PC-3 (cell line): ENCODE results near the gene GAS2L1. TPM values are rescaled to one million over a fixed set of nuclear protein-coding genes. Genes with fewer than 3 reads are reported as not detected.

Source experiments
- ATAC-seq: fragments of 200-7000 bp; cut with Tn5 transposase; 2 replicates; pipeline ENCODE4 v1.9.1; 2020; ENCODE audit warnings: mild to moderate bottlenecking, moderate library complexity
- BruUV-seq: library from RNA; stranded (reverse); fragments of 400-500 nt; replicated peaks from 2 replicates; lab custom pipeline; 2021; lab: Mats Ljungman, UMichigan
- CTCF ChIA-PET: fragments of 300-600 bp; sonication (Branson Sonifier 250); formaldehyde crosslinking; loops from one replicate; lab custom pipeline; 2022; ENCODE audit warnings: antibody characterized with exemption; lab: Charles Lee
- POLR2A ChIA-PET: fragments of 300-600 bp; sonication (Branson Sonifier 250); formaldehyde crosslinking; loops from one replicate; lab custom pipeline; 2022; ENCODE audit warnings: antibody characterized with exemption; ENCODE audit not compliant: unreplicated experiment; lab: Charles Lee
- DNase-seq: peaks from one replicate; pipeline ENCODE4 v3.0.0-alpha.2; 2015
- H2AFZ ChIP-seq: fragments of 300-600 bp; sonication (generic); 2 replicates; pipeline ENCODE4 v1.6.0; 2016; ENCODE audit warnings: antibody characterized with exemption, low read length
- H3F3A ChIP-seq: fragments of 300-600 bp; sonication (generic); one replicate; pipeline ENCODE4 v1.6.0; 2017; ENCODE audit warnings: antibody characterized with exemption, low read length, control low read depth, mild to moderate bottlenecking; ENCODE audit not compliant: unreplicated experiment
- H3K27ac ChIP-seq: fragments of 300-600 bp; sonication (generic); 2 replicates; pipeline ENCODE4 v1.5.1; 2016; ENCODE audit warnings: mild to moderate bottlenecking, low read length
- H3K27me3 ChIP-seq: fragments of 300-600 bp; sonication (generic); 2 replicates; pipeline ENCODE4 v1.6.1; 2016; ENCODE audit warnings: low read length, mixed read lengths
- H3K36me3 ChIP-seq: fragments of 300-600 bp; sonication (generic); 2 replicates; pipeline ENCODE4 v1.6.1; 2016; ENCODE audit warnings: low read depth, mixed run types, low read length, mixed read lengths
- H3K4me1 ChIP-seq: fragments of 300-600 bp; sonication (generic); 2 replicates; pipeline ENCODE4 v1.5.1; 2016; ENCODE audit warnings: low read length; ENCODE audit not compliant: insufficient read depth
- H3K4me2 ChIP-seq: fragments of 300-600 bp; sonication (generic); 2 replicates; pipeline ENCODE4 v1.6.0; 2016; ENCODE audit warnings: low read length
- H3K4me3 ChIP-seq: fragments of 300-600 bp; sonication (generic); 2 replicates; pipeline ENCODE4 v1.5.1; 2016; ENCODE audit warnings: mild to moderate bottlenecking, low read length, mixed read lengths
- H3K79me2 ChIP-seq: fragments of 300-600 bp; sonication (generic); 2 replicates; pipeline ENCODE4 v1.6.1; 2017; ENCODE audit warnings: low read length, mixed read lengths
- H3K9ac ChIP-seq: fragments of 300-600 bp; sonication (generic); 2 replicates; pipeline ENCODE4 v1.6.0; 2016; ENCODE audit warnings: mild to moderate bottlenecking, low read length
- H3K9me2 ChIP-seq: fragments of 300-600 bp; sonication (generic); replicated peaks from 2 replicates; pipeline ENCODE4 v1.6.1; 2016; ENCODE audit warnings: mixed run types, low read length, mixed read lengths
- H3K9me3 ChIP-seq: fragments of 300-600 bp; sonication (generic); 2 replicates; pipeline ENCODE4 v1.6.1; 2016; ENCODE audit warnings: low read length, mixed read lengths
- H4K20me1 ChIP-seq: fragments of 300-600 bp; sonication (generic); 2 replicates; pipeline ENCODE4 v1.6.1; 2016; ENCODE audit warnings: low read length, mixed read lengths
- EZH2 ChIP-seq: fragments of 300-600 bp; sonication (generic); IDR thresholded peaks from one replicate; pipeline ENCODE4 v1.6.1; 2017; ENCODE audit warnings: antibody characterized with exemption, mild to moderate bottlenecking, low read length; ENCODE audit not compliant: unreplicated experiment
- EZH2phosphoT487 ChIP-seq: fragments of 300-600 bp; sonication (generic); IDR thresholded peaks from 2 replicates; pipeline ENCODE4 v1.6.1; 2018; ENCODE audit warnings: mild to moderate bottlenecking, antibody characterized with exemption, low read length, borderline replicate concordance
- intact Hi-C: fragments of 100-400 bp; cut with micrococcal nuclease; formaldehyde crosslinking; loops from 2 replicates; pipeline ENCODE4 v1.9.0; 2023
- total RNA-seq: library from RNA; depleted of rRNA; stranded (reverse); fragments of >200 nt; gene quantifications from 2 replicates; pipeline ENCODE4 v1.2.3, GENCODE V29; 2014
- TF ChIP-seq, protein P1 (sequence below): fragments of 300-600 bp; sonication (generic); conservative IDR thresholded peaks from 2 replicates; pipeline ENCODE4 v1.5.1; 2017; ENCODE audit warnings: antibody characterized with exemption, low read depth, mild to moderate bottlenecking, low read length

The GAS2L1 gene
- total RNA-seq, 1 experiment from 2014 or later: 58.4 TPM

GRCh38 chr22:29339381-29340235, 33.2 kb downstream of the GAS2L1 start:
- BruUV-seq: no TSS peak
- ATAC-seq: peak; percentile 6
- H3K36me3 ChIP-seq: peaks cover 34% of the 10 kb centered on the region
- peak overlapping the region; percentile 38 for H3K9ac ChIP-seq
- ChIA-PET CTCF (no interaction called here), POLR2A (no interaction called here)
- H3K4me3 ChIP-seq: no peak overlapping the region
- H3K27ac ChIP-seq: peak overlapping the region; percentile 76
- TF ChIP-seq EZH2 (no peak), EZH2phosphoT487 (no peak)
- TF ChIP-seq, protein P1, sequence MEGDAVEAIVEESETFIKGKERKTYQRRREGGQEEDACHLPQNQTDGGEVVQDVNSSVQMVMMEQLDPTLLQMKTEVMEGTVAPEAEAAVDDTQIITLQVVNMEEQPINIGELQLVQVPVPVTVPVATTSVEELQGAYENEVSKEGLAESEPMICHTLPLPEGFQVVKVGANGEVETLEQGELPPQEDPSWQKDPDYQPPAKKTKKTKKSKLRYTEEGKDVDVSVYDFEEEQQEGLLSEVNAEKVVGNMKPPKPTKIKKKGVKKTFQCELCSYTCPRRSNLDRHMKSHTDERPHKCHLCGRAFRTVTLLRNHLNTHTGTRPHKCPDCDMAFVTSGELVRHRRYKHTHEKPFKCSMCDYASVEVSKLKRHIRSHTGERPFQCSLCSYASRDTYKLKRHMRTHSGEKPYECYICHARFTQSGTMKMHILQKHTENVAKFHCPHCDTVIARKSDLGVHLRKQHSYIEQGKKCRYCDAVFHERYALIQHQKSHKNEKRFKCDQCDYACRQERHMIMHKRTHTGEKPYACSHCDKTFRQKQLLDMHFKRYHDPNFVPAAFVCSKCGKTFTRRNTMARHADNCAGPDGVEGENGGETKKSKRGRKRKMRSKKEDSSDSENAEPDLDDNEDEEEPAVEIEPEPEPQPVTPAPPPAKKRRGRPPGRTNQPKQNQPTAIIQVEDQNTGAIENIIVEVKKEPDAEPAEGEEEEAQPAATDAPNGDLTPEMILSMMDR: 0 out of 2 replicates have a peak, but pooled peaks have one; percentile 19
- no peak overlapping the region for H2AFZ ChIP-seq
- H3K4me1 ChIP-seq: peaks cover 54% of the 10 kb centered on the region
- H3K79me2 ChIP-seq: no peaks in the 10 kb centered on the region
- intact Hi-C loops: no loop called here
- peaks cover 2% of the 10 kb centered on the region; the same call in 1 of the 2 replicates for H4K20me1 ChIP-seq
- no peaks in the 10 kb centered on the region for H3K9me3 ChIP-seq
- H3K4me2 ChIP-seq: peak overlapping the region; percentile 36
- peaks cover 10% of the 10 kb centered on the region for H3F3A ChIP-seq
- H3K27me3 ChIP-seq: no peaks in the 10 kb centered on the region
- peak; percentile 69 for DNase-seq
- no peaks in the 10 kb centered on the region for H3K9me2 ChIP-seq

DNA sequence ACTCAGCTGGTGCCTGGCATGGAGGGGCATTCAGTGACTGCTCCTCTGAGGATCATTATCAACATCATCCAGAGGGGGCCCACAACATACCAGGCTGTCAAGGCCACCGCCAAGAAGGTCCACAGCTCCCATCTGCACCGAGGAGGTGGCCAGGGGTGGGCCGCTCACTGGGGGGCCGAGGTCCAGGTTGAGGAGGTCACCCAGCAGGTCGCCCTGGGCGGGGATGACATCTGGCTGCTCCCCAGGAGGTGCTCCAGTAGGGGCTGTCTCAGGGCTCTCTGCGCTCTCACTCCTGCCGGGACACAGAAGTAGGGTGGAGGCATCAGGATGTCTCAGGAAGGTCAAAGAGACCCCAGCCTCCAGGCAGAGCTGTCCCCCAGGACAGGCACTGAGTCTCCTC, 34.1 kb downstream of the GAS2L1 start:
- DNase-seq: no peak
- H3K27ac ChIP-seq: peak overlapping the region; percentile 76
- no peaks in the 10 kb centered on the region for H3K79me2 ChIP-seq
- POLR2A ChIA-PET: no interaction called here
- ATAC-seq: no peak
- H3K9me3 ChIP-seq: no peaks in the 10 kb centered on the region
- BruUV-seq: no TSS peak
- H3K4me2 ChIP-seq: no peak overlapping the region
- no peak overlapping the region for H3K4me3 ChIP-seq
- no peak for TF ChIP-seq EZH2phosphoT487
- TF ChIP-seq EZH2: no peak
- TF ChIP-seq, protein P1: no peak
- H4K20me1 ChIP-seq: no peaks in the 10 kb centered on the region; the same call in 1 of the 2 replicates
- no peaks in the 10 kb centered on the region for H3K27me3 ChIP-seq
- H3K9me2 ChIP-seq: no peaks in the 10 kb centered on the region
- H3K4me1 ChIP-seq: peaks cover 48% of the 10 kb centered on the region
- peaks cover 34% of the 10 kb centered on the region for H3K36me3 ChIP-seq
- CTCF ChIA-PET: no interaction called here
- H3K9ac ChIP-seq: no peak overlapping the region
- intact Hi-C loops: no loop called here
- peaks cover 7% of the 10 kb centered on the region for H3F3A ChIP-seq
- H2AFZ ChIP-seq: no peak overlapping the region
